Measurements from ENCODE around the gene EVA1A.

GRCh38 chr2:75505012-75505411 is 55.7 kb downstream of the EVA1A start:
- TF ChIP-seq YY1 (IDR thresholded peaks at IDR 0.05; ENCODE audit: insufficient read depth, insufficient read length) (no peak), ZNF274 (IDR thresholded peaks at IDR 0.05; ENCODE audit: low read depth, low read length) (no peak), SUZ12 (IDR thresholded peaks at IDR 0.05; ENCODE audit: extremely low read depth, insufficient read depth, insufficient read length) (no peak)

Measured in NT2/D1 (cell line).